ENCODE measurements around the gene GAGE12D. TPM values are rescaled to one million over a fixed set of nuclear protein-coding genes. Genes with fewer than 3 reads are reported as not detected.

The GAGE12D gene
- total RNA-seq (ENCODE audit: low replicate concordance): not detected in 2 replicates

GRCh38 chrX:49541433-49541832, at the start of gene GAGE12D:
GAGE12D (plus strand) TSS chrX:49541733; CDS start chrX:49542888, 1,155 bp downstream.

GRCh38 chrX:49531877-49532276, 9.7 kb upstream of the GAGE12D start, which contains the start of gene GAGE12C:
GAGE12C (plus strand) TSS chrX:49532177; CDS start chrX:49533332, 1,155 bp downstream.

GRCh38 chrX:49550989-49551388, 9.5 kb downstream of the GAGE12D start, which contains the start of gene GAGE12E:
GAGE12E (plus strand) TSS chrX:49551289; CDS start chrX:49552444, 1,155 bp downstream.

GRCh38 chrX:49560542-49560941, 19.0 kb downstream of the GAGE12D start, which contains the start of gene GAGE12F:
GAGE12F (plus strand) TSS chrX:49560842; CDS start chrX:49561997, 1,155 bp downstream.

GRCh38 chrX:49570100-49570499, 28.6 kb downstream of the GAGE12D start, which contains the start of gene GAGE12G:
GAGE12G (plus strand) TSS chrX:49570400; CDS start chrX:49571555, 1,155 bp downstream.

GRCh38 chrX:49579649-49580048, 38.1 kb downstream of the GAGE12D start, which contains the start of gene GAGE12H:
GAGE12H (plus strand) TSS chrX:49579949; CDS start chrX:49581104, 1,155 bp downstream.

GRCh38 chrX:49589196-49589595, 47.7 kb downstream of the GAGE12D start, which contains the start of gene GAGE2A:
GAGE2A (plus strand) TSS chrX:49589496; CDS start chrX:49590651, 1,155 bp downstream.

Other genes with a start within 250 kb of the GAGE12D start
- not detected in 2 replicates for gene GAGE10, start 238.1 kb upstream of the GAGE12D start, total RNA-seq (ENCODE audit: low replicate concordance)
- gene GAGE12J, start 219.7 kb upstream of the GAGE12D start, total RNA-seq (ENCODE audit: low replicate concordance): not detected in 2 replicates
- gene GAGE13, start 210.2 kb upstream of the GAGE12D start, total RNA-seq (ENCODE audit: low replicate concordance): not detected in 2 replicates
- gene GAGE12C, start 9.6 kb upstream of the GAGE12D start, total RNA-seq (ENCODE audit: low replicate concordance): not detected in 2 replicates
- gene GAGE12E, start 9.6 kb downstream of the GAGE12D start, total RNA-seq (ENCODE audit: low replicate concordance): not detected in 2 replicates
- not detected in 2 replicates for gene GAGE12F, start 19.1 kb downstream of the GAGE12D start, total RNA-seq (ENCODE audit: low replicate concordance)
- gene GAGE12G, start 28.7 kb downstream of the GAGE12D start, total RNA-seq (ENCODE audit: low replicate concordance): not detected in 2 replicates
- gene GAGE12H, start 38.2 kb downstream of the GAGE12D start, total RNA-seq (ENCODE audit: low replicate concordance): not detected in 2 replicates
- not detected in 2 replicates for gene GAGE2A, start 47.8 kb downstream of the GAGE12D start, total RNA-seq (ENCODE audit: low replicate concordance)
- not detected in 2 replicates for gene GAGE1, start 57.3 kb downstream of the GAGE12D start, total RNA-seq (ENCODE audit: low replicate concordance)
- gene PAGE1, start 154.3 kb downstream of the GAGE12D start, total RNA-seq (ENCODE audit: low replicate concordance): not detected in 2 replicates

Data from smooth muscle cell of the coronary artery (primary cell).